K562 (cell line): ENCODE measurements around the gene PATJ. TPM values are rescaled to one million over a fixed set of nuclear protein-coding genes. Genes with fewer than 3 reads are reported as not detected.

Experiments used
- ATAC-seq: fragments of 200-7000 bp; cut with Tn5 transposase; 3 replicates; pipeline ENCODE4 v1.9.1; 2020; ENCODE audit warnings: moderate library complexity
- BruUV-seq: library from RNA; stranded (reverse); fragments of 400-500 nt; replicated peaks from 2 replicates; lab custom pipeline; 2021; lab: Mats Ljungman, UMichigan
- CTCF ChIA-PET: fragments of 300-600 bp; formaldehyde crosslinking; extraction: SDS; loops from one replicate; lab custom pipeline; 2021; ENCODE audit warnings: low intra/inter-chr PET ratio; lab: Yijun Ruan, JAX
- POLR2A ChIA-PET: fragments of 300-600, 350-650 bp; sonication (Branson Sonifier 250); formaldehyde crosslinking; extraction: SDS; loops from one replicate; lab custom pipeline; 2021; ENCODE audit warnings: antibody characterized with exemption, inconsistent platforms; lab: Yijun Ruan, JAX
- DNase-seq, 4 experiments: peaks; one replicate each; pipeline versions ENCODE4 v3.0.0 to v3.0.0-alpha.2; 2011 to 2018; ENCODE audit warnings: low spot score in 3 of 4, mixed read lengths in 3 of 4; ENCODE audit errors: extremely low read depth in 1 of 4
- FAIRE-seq: peaks from 2 replicates; lab custom pipeline; 2011; peaks lifted over from hg19 to GRCh38; lab: Jason Lieb, UNC
- H2AFZ ChIP-seq: 2 replicates; pipeline ENCODE4 v1.6.0; 2011; ENCODE audit warnings: low read depth, low read length, control low read depth, inconsistent platforms
- H3K27ac ChIP-seq: fragments of 200-600 bp; 3 replicates; pipeline ENCODE4 v1.8.0; 2011; ENCODE audit warnings: low read depth, mild to moderate bottlenecking, control low read depth, inconsistent platforms, low read length, moderate library complexity, mixed read lengths; ENCODE audit errors: extremely low read depth
- H3K27me3 ChIP-seq, 2 experiments: fragments of 300-600 bp in 1 of 2; 2 replicates in 1 of 2; 3 replicates in 1 of 2; pipeline versions ENCODE4 v1.6.0 to v1.8.0; 2011; ENCODE audit warnings: inconsistent platforms in 2 of 2, low read length in 2 of 2, mild to moderate bottlenecking in 1 of 2, mixed read lengths in 1 of 2, moderate library complexity in 1 of 2; ENCODE audit not compliant: control insufficient read depth in 2 of 2, insufficient read depth in 2 of 2
- H3K36me3 ChIP-seq: fragments of 300-600 bp; 3 replicates; pipeline ENCODE4 v1.8.0; 2011; ENCODE audit warnings: mild to moderate bottlenecking, low read length, inconsistent platforms; ENCODE audit not compliant: control insufficient read depth, insufficient read depth
- H3K4me1 ChIP-seq, 2 experiments: fragments of 200-600 bp in 1 of 2; replicated peaks in 1 of 2; 2 replicates in 1 of 2; 3 replicates in 1 of 2; pipeline versions ENCODE4 v1.5.1 to v1.8.0; 2011; ENCODE audit warnings: inconsistent platforms in 2 of 2, low read length in 2 of 2, mild to moderate bottlenecking in 1 of 2, mixed read lengths in 1 of 2, moderate library complexity in 1 of 2; ENCODE audit not compliant: control insufficient read depth in 2 of 2, insufficient read depth in 2 of 2
- H3K4me2 ChIP-seq: 2 replicates; pipeline ENCODE4 v1.6.1; 2011; ENCODE audit warnings: low read length, control low read depth, inconsistent platforms, mixed read lengths; ENCODE audit not compliant: insufficient read depth
- H3K4me3 ChIP-seq: fragments of 200-600 bp; sonication (generic), shearing (Covaris generic); 2 replicates; pipeline ENCODE4 v1.5.1; 2016; ENCODE audit warnings: control low read depth, inconsistent platforms
- H3K79me2 ChIP-seq: fragments of 200-600 bp; 3 replicates; pipeline ENCODE4 v1.8.0; 2011; ENCODE audit warnings: low read length, inconsistent platforms; ENCODE audit not compliant: control insufficient read depth, insufficient read depth
- H3K9ac ChIP-seq, 2 experiments: 2 replicates each; pipeline versions ENCODE4 v1.6.0 to v1.6.1; 2011; ENCODE audit warnings: low read depth in 2 of 2, low read length in 2 of 2, control low read depth in 1 of 2, inconsistent platforms in 1 of 2, mild to moderate bottlenecking in 1 of 2, mixed read lengths in 1 of 2; ENCODE audit not compliant: insufficient read depth in 1 of 2
- H3K9me1 ChIP-seq: one replicate; pipeline ENCODE4 v1.6.0; 2011; ENCODE audit warnings: inconsistent platforms, mild to moderate bottlenecking, low read length, moderate library complexity; ENCODE audit not compliant: control insufficient read depth, insufficient read depth
- H3K9me3 ChIP-seq: replicated peaks from 2 replicates; pipeline ENCODE4 v1.5.1; 2011; ENCODE audit warnings: low read depth, low read length, inconsistent platforms; ENCODE audit not compliant: control insufficient read depth, insufficient read depth
- H4K20me1 ChIP-seq: replicated peaks from 2 replicates; pipeline ENCODE4 v1.6.1; 2011; ENCODE audit warnings: low read length, inconsistent platforms, mixed read lengths; ENCODE audit not compliant: control insufficient read depth, insufficient read depth
- DNMT1 ChIP-seq: fragments of 450-650 bp; IDR thresholded peaks from 2 replicates; pipeline ENCODE4 v1.6.1; 2016; ENCODE audit warnings: antibody characterized with exemption, mild to moderate bottlenecking
- FOXA1 ChIP-seq: fragments of 450-650 bp; IDR thresholded peaks from 2 replicates; pipeline ENCODE4 v1.6.1; 2016; ENCODE audit warnings: mild to moderate bottlenecking, borderline replicate concordance
- NBN ChIP-seq: fragments of 450-650 bp; IDR thresholded peaks from 2 replicates; pipeline ENCODE4 v1.6.1; 2016; ENCODE audit warnings: low read depth, mild to moderate bottlenecking
- SAFB ChIP-seq: fragments of 200-400 bp; formaldehyde crosslinking; IDR thresholded peaks from 2 replicates; pipeline ENCODE4 v1.6.1; 2017; ENCODE audit warnings: low read depth, low read length, borderline replicate concordance
- SRSF9 ChIP-seq: fragments of 200-400 bp; formaldehyde crosslinking; IDR thresholded peaks from 2 replicates; pipeline ENCODE4 v1.6.1; 2017; ENCODE audit warnings: low read depth, low read length, borderline replicate concordance
- ZNF311 ChIP-seq: fragments of 250-450 bp; sonication (Bioruptor Pico); IDR thresholded peaks from 2 replicates; pipeline ENCODE4 v1.4.0; 2020; ENCODE audit warnings: mild to moderate bottlenecking, moderate library complexity
- WGBS: fragments of 100-300 bp; shearing (Covaris generic); methylation state at CpG from one replicate; pipeline ENCODE4 v1.1.6; 2016; ENCODE audit warnings: low coverage, mixed read lengths; ENCODE audit not compliant: insufficient coverage; ENCODE audit errors: missing lambda C conversion rate; 5-methylcytosine and 5-hydroxymethylcytosine counted together
- in situ Hi-C: fragments of 300-500 bp; cut with MboI; formaldehyde crosslinking; loops from 4 replicates; pipeline ENCODE4 v1.15.0; 2018; ENCODE audit warnings: inconsistent platforms, mixed read lengths
- intact Hi-C: fragments of 100-400 bp; cut with micrococcal nuclease; formaldehyde crosslinking; loops from 2 replicates; pipeline ENCODE4 v1.14.2; 2022
- polyA plus RNA-seq, 8 experiments: library from polyadenylated mRNA; depleted of rRNA in 4 of 8; stranded (reverse) in 5 of 8; unstranded in 3 of 8; fragments of >200 nt; fragmentation: Nextera tagmentation in 2 of 8; fragmentation: Illumina TruSeq in 1 of 8; extraction: Ambion mirVana in 2 of 8; extraction: Trizol in 1 of 8; gene quantifications; 2 replicates each; pipeline versions ENCODE4 v1.2.1 to v1.2.3, GENCODE V29; 2011 to 2014; ENCODE audit warnings: inconsistent platforms in 1 of 8, missing spikeins in 1 of 8
- total RNA-seq, 7 experiments: library from RNA; depleted of rRNA in 6 of 7; stranded (reverse); fragments of >200 nt in 6 of 7; fragmentation: Illumina TruSeq in 2 of 7; extraction: Trizol in 2 of 7; gene quantifications; 2 replicates each; pipeline versions ENCODE4 v1.2.1 to v1.2.3, GENCODE V29; 2011 to 2021; ENCODE audit warnings: low replicate concordance in 1 of 7
- TF ChIP-seq, protein P1 (sequence below): sonication (generic); formaldehyde crosslinking; IDR thresholded peaks from 2 replicates; pipeline ENCODE4 v1.8.1; 2023; ENCODE audit warnings: mild to moderate bottlenecking, missing genetic modification reagents
- TF ChIP-seq, protein P2 (sequence below): fragments of 450-650 bp; formaldehyde crosslinking; IDR thresholded peaks from 2 replicates; pipeline ENCODE4 v1.4.0; 2020; ENCODE audit warnings: mild to moderate bottlenecking, moderate library complexity
- TF ChIP-seq, protein P3 (sequence below): fragments of 450-650 bp; formaldehyde crosslinking; IDR thresholded peaks from 2 replicates; pipeline ENCODE4 v1.4.0; 2020; ENCODE audit warnings: mild to moderate bottlenecking, mixed read lengths

The PATJ gene
- total and polyA plus RNA-seq, 9 of the 15 experiments (the other 6 are each of a cell fraction or from before 2014, with no cell fraction given), result 0.22 TPM; not detected in 8

DNA sequence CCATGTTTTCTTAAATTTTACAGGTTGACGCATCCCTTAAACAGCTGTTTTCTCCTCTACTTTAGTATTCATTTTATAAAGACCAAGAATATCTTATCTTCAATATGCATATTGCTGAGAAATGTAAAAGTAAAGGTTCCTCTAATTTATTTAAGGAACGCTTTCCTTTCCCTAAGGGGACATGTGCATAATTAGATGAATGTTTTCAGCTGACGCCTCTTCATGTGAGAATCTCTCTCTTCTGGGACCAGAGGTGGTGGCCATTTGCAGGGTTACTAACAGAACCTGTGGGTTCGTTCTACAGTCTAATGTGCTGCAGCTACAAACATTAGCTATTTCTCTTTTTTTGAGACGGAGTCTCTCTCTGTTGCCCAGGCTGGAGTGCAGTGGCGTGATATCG, 304.6 kb downstream of the PATJ start (continued):
- TF ChIP-seq, protein P1, sequence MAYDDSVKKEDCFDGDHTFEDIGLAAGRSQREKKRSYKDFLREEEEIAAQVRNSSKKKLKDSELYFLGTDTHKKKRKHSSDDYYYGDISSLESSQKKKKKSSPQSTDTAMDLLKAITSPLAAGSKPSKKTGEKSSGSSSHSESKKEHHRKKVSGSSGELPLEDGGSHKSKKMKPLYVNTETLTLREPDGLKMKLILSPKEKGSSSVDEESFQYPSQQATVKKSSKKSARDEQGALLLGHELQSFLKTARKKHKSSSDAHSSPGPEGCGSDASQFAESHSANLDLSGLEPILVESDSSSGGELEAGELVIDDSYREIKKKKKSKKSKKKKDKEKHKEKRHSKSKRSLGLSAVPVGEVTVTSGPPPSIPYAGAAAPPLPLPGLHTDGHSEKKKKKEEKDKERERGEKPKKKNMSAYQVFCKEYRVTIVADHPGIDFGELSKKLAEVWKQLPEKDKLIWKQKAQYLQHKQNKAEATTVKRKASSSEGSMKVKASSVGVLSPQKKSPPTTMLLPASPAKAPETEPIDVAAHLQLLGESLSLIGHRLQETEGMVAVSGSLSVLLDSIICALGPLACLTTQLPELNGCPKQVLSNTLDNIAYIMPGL, result no peak
- TF ChIP-seq, protein P2, sequence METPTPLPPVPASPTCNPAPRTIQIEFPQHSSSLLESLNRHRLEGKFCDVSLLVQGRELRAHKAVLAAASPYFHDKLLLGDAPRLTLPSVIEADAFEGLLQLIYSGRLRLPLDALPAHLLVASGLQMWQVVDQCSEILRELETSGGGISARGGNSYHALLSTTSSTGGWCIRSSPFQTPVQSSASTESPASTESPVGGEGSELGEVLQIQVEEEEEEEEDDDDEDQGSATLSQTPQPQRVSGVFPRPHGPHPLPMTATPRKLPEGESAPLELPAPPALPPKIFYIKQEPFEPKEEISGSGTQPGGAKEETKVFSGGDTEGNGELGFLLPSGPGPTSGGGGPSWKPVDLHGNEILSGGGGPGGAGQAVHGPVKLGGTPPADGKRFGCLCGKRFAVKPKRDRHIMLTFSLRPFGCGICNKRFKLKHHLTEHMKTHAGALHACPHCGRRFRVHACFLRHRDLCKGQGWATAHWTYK, result no peak
- TF ChIP-seq SRSF9, result no peak

DNA sequence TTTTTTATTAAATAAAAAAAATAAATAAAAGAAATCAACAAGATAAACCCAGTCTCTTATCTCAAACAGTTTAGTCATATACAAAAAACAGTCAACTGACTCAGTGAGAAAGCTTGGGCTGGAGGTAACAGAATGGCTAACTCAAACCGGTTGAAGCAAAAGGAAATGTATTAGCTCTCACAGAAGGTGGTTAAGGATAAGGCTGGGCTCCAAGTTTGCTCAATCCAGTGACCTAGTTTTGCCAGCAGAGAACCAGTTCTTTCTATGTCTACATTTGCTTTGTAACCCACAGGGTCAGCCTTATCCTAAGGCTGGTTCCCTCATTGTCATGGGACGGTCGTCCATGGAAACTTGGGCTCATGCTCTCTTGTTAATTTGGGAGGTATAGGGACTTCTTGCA, 307.9 kb downstream of the PATJ start:
- H3K27ac ChIP-seq, result no peak overlapping the region
- 0% methylated on average over 3 of the region's 3 CpGs for WGBS
- no peaks in the 10 kb centered on the region for H3K4me1 ChIP-seq
- in situ Hi-C loops (no loop called here), intact Hi-C loops (no loop called here)
- no peak for ATAC-seq
- CTCF ChIA-PET, result no interaction called here
- no peaks in the 10 kb centered on the region; a peak in 4 of 5 replicates for H3K27me3 ChIP-seq
- BruUV-seq, result no TSS peak
- no peak overlapping the region for H3K4me3 ChIP-seq
- no peak overlapping the region for H3K9ac ChIP-seq
- no peak overlapping the region for H2AFZ ChIP-seq
- H3K79me2 ChIP-seq, result no peaks in the 10 kb centered on the region
- TF ChIP-seq ZNF311 (CRISPR knock-in tag) (no peak), FOXA1 (no peak), DNMT1 (no peak), SAFB (no peak), NBN (no peak)
- TF ChIP-seq, protein P3, sequence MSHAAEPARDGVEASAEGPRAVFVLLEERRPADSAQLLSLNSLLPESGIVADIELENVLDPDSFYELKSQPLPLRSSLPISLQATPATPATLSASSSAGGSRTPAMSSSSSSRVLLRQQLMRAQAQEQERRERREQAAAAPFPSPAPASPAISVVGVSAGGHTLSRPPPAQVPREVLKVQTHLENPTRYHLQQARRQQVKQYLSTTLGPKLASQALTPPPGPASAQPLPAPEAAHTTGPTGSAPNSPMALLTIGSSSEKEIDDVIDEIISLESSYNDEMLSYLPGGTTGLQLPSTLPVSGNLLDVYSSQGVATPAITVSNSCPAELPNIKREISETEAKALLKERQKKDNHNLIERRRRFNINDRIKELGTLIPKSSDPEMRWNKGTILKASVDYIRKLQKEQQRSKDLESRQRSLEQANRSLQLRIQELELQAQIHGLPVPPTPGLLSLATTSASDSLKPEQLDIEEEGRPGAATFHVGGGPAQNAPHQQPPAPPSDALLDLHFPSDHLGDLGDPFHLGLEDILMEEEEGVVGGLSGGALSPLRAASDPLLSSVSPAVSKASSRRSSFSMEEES (CRISPR knock-in tag), result no peak
- H3K9me1 ChIP-seq, result no peaks in the 10 kb centered on the region
- POLR2A ChIA-PET, result interaction anchor here (0.5 kb wide), 1 partner anchor 107 kb away, joined by 4 read pairs; no protein-coding TSS in a partner anchor
- H3K36me3 ChIP-seq, result no peaks in the 10 kb centered on the region
- no peaks in the 10 kb centered on the region for H4K20me1 ChIP-seq
- no peak overlapping the region for H3K4me2 ChIP-seq
- FAIRE-seq, result peak; percentile 40
- no peaks in the 10 kb centered on the region for H3K9me3 ChIP-seq
- DNase-seq, result no peak
